ENCODE results near the gene TBC1D30. TPM values are rescaled to one million over a fixed set of nuclear protein-coding genes. Genes with fewer than 3 reads are reported as not detected.
"Not testable (repeated sequence)": the region's sequence is repeated elsewhere in the genome, so short reads cannot be mapped to it uniquely, and the experiment has no call there.

TBC1D30 gene
- total and polyA plus RNA-seq, 5 experiments from 2014 or later = 0.08 to 0.65 (median 0.57) TPM; not detected in 1

GRCh38 chr12:64835901-64836300, 11.5 kb downstream of the TBC1D30 start:
- POLR2A ChIA-PET = no interaction called here
- Mint-ChIP-seq H3K9me3 (peaks cover 0 to 7% (median 0%) of the 10 kb centered on the region in 9 donors), H3K27me3 (peaks cover 0 to 4% (median 3%) of the 10 kb centered on the region in 5 donors), H3K36me3 (peaks cover 0 to 4% (median 2%) of the 10 kb centered on the region in 3 donors), H3K27ac (no peak overlapping the region), H3K4me3 (no peak overlapping the region), H3K4me1 (no peaks in the 10 kb centered on the region)
- DNase-seq (no peak), ATAC-seq (no peak)

GRCh38 chr12:64836856-64837255, 12.4 kb downstream of the TBC1D30 start:
- H3K36me3 Mint-ChIP-seq = peaks cover 0 to 4% (median 2%) of the 10 kb centered on the region in 3 donors
- ATAC-seq = no peak
- no peak overlapping the region for H3K27ac Mint-ChIP-seq
- no peak for DNase-seq
- peaks cover 0 to 4% (median 3%) of the 10 kb centered on the region in 5 donors for H3K27me3 Mint-ChIP-seq
- peaks cover 0 to 7% (median 0%) of the 10 kb centered on the region in 9 donors for H3K9me3 Mint-ChIP-seq
- H3K4me3 Mint-ChIP-seq = no peak overlapping the region
- POLR2A ChIA-PET = interaction anchor here (0.6 kb wide), 1 partner anchor 1377 kb away, joined by 5 read pairs; no protein-coding TSS in a partner anchor
- H3K4me1 Mint-ChIP-seq = no peaks in the 10 kb centered on the region

- Mint-ChIP-seq H3K27ac (no peak overlapping the region), H3K9me3 (peaks cover 0 to 6% (median 0%) of the 10 kb centered on the region in 9 donors), H3K36me3 (peaks cover 0 to 4% (median 2%) of the 10 kb centered on the region in 3 donors), H3K27me3 (peaks cover 0 to 4% (median 3%) of the 10 kb centered on the region in 5 donors), H3K4me3 (no peak overlapping the region), H3K4me1 (no peaks in the 10 kb centered on the region)
- DNase-seq (no peak), ATAC-seq (no peak)
- POLR2A ChIA-PET = interaction anchor here (0.6 kb wide), 1 partner anchor 1376 kb away, joined by 5 read pairs; no protein-coding TSS in a partner anchor
Observed at GRCh38 chr12:64837427-64837826, 13.0 kb downstream of the TBC1D30 start.

- H3K9me3 Mint-ChIP-seq = no peaks in the 10 kb centered on the region
- no peak overlapping the region for H3K4me3 Mint-ChIP-seq
- H3K27me3 Mint-ChIP-seq = peaks cover 0 to 3% (median under 1%) of the 10 kb centered on the region in 5 donors
- DNase-seq (no peak), ATAC-seq (no peak)
- no peak overlapping the region for H3K27ac Mint-ChIP-seq
- POLR2A ChIA-PET = no interaction called here
- no peaks in the 10 kb centered on the region for H3K4me1 Mint-ChIP-seq
- no peaks in the 10 kb centered on the region for H3K36me3 Mint-ChIP-seq
Observed at GRCh38 chr12:64840119-64840518, 15.7 kb downstream of the TBC1D30 start.

GRCh38 chr12:64840949-64841717, 16.7 kb downstream of the TBC1D30 start:
- H3K27ac Mint-ChIP-seq = no peak overlapping the region
- no peaks in the 10 kb centered on the region for H3K4me1 Mint-ChIP-seq
- peaks cover 0 to 3% (median 0%) of the 10 kb centered on the region in 5 donors for H3K27me3 Mint-ChIP-seq
- no peak for ATAC-seq
- H3K4me3 Mint-ChIP-seq = no peak overlapping the region
- H3K9me3 Mint-ChIP-seq = no peaks in the 10 kb centered on the region
- POLR2A ChIA-PET = no interaction called here
- DNase-seq = no peak
- no peaks in the 10 kb centered on the region for H3K36me3 Mint-ChIP-seq

GRCh38 chr12:64848409-64848808, 24.0 kb downstream of the TBC1D30 start:
- H3K36me3 Mint-ChIP-seq, DNase-seq, H3K27ac Mint-ChIP-seq, POLR2A ChIA-PET, H3K4me1 Mint-ChIP-seq, H3K4me3 Mint-ChIP-seq, ATAC-seq: not testable (repeated sequence)
- Mint-ChIP-seq H3K9me3 (peaks cover 0 to 44% (median 3%) of the 10 kb centered on the region in 9 donors), H3K27me3 (peaks cover 5 to 24% (median 15%) of the 10 kb centered on the region in 5 donors)

- POLR2A ChIA-PET = no interaction called here
- H3K36me3 Mint-ChIP-seq = peaks cover 0 to 4% (median 0%) of the 10 kb centered on the region in 3 donors
- H3K4me3 Mint-ChIP-seq = no peak overlapping the region
- no peaks in the 10 kb centered on the region for H3K4me1 Mint-ChIP-seq
- no peak for DNase-seq
- H3K27me3 Mint-ChIP-seq = peaks cover 5 to 50% (median 13%) of the 10 kb centered on the region in 5 donors
- no peak for ATAC-seq
- no peaks in the 10 kb centered on the region for H3K9me3 Mint-ChIP-seq
- H3K27ac Mint-ChIP-seq = no peak overlapping the region
Observed at GRCh38 chr12:64858882-64859605, 34.6 kb downstream of the TBC1D30 start.

- Mint-ChIP-seq H3K9me3 (no peaks in the 10 kb centered on the region), H3K27me3 (peaks cover 4 to 35% (median 13%) of the 10 kb centered on the region in 5 donors), H3K4me1 (no peaks in the 10 kb centered on the region), H3K36me3 (peaks cover 0 to 4% (median 0%) of the 10 kb centered on the region in 3 donors), H3K4me3 (no peak overlapping the region), H3K27ac (no peak overlapping the region)
- POLR2A ChIA-PET = no interaction called here
- DNase-seq (no peak), ATAC-seq (no peak)
Observed at GRCh38 chr12:64860446-64860998, 36.1 kb downstream of the TBC1D30 start.

GRCh38 chr12:64864319-64864718, 39.9 kb downstream of the TBC1D30 start:
- no peaks in the 10 kb centered on the region for H3K4me1 Mint-ChIP-seq
- POLR2A ChIA-PET = no interaction called here
- no peaks in the 10 kb centered on the region for H3K36me3 Mint-ChIP-seq
- H3K27ac Mint-ChIP-seq = no peak overlapping the region
- DNase-seq (no peak), ATAC-seq (no peak)
- no peak overlapping the region for H3K4me3 Mint-ChIP-seq
- no peaks in the 10 kb centered on the region for H3K9me3 Mint-ChIP-seq
- H3K27me3 Mint-ChIP-seq = peaks cover 1 to 19% (median 15%) of the 10 kb centered on the region in 5 donors

- Mint-ChIP-seq H3K4me1 (no peaks in the 10 kb centered on the region), H3K9me3 (peaks cover 0 to 5% (median 0%) of the 10 kb centered on the region in 9 donors), H3K27ac (no peak overlapping the region), H3K27me3 (peaks cover 0 to 1% (median 0%) of the 10 kb centered on the region in 5 donors), H3K4me3 (no peak overlapping the region), H3K36me3 (no peaks in the 10 kb centered on the region)
- POLR2A ChIA-PET = interaction anchor here (0.5 kb wide), 1 partner anchor 569 kb away, joined by 3 read pairs; no protein-coding TSS in a partner anchor
- DNase-seq = no peak
- ATAC-seq = no peak
Observed at GRCh38 chr12:64875186-64875585, 50.7 kb downstream of the TBC1D30 start.

GRCh38 chr12:64876388-64877071, 52.1 kb downstream of the TBC1D30 start:
- Mint-ChIP-seq H3K4me1 (no peaks in the 10 kb centered on the region), H3K36me3 (no peaks in the 10 kb centered on the region), H3K27ac (peak overlapping the region in 1 of 10 donors; percentile 73), H3K4me3 (no peak overlapping the region), H3K9me3 (peaks cover 0 to 5% (median 0%) of the 10 kb centered on the region in 9 donors), H3K27me3 (peaks cover 0 to 1% (median 0%) of the 10 kb centered on the region in 5 donors)
- DNase-seq (no peak), ATAC-seq (no peak)
- POLR2A ChIA-PET = no interaction called here

GRCh38 chr12:64877363-64878004, 53.0 kb downstream of the TBC1D30 start:
- no peaks in the 10 kb centered on the region for H3K4me1 Mint-ChIP-seq
- H3K4me3 Mint-ChIP-seq = no peak overlapping the region
- peaks cover 0 to 2% (median 0%) of the 10 kb centered on the region in 5 donors for H3K27me3 Mint-ChIP-seq
- H3K27ac Mint-ChIP-seq = no peak overlapping the region
- H3K9me3 Mint-ChIP-seq = peaks cover 0 to 5% (median 0%) of the 10 kb centered on the region in 9 donors
- DNase-seq (no peak), ATAC-seq (no peak)
- POLR2A ChIA-PET = no interaction called here
- H3K36me3 Mint-ChIP-seq = no peaks in the 10 kb centered on the region
